Measurements from ENCODE around the gene AGPAT4.
"Not testable (repeated sequence)": the region's sequence is repeated elsewhere in the genome, so short reads cannot be mapped to it uniquely, and the experiment has no call there.

AGPAT4 gene

DNA sequence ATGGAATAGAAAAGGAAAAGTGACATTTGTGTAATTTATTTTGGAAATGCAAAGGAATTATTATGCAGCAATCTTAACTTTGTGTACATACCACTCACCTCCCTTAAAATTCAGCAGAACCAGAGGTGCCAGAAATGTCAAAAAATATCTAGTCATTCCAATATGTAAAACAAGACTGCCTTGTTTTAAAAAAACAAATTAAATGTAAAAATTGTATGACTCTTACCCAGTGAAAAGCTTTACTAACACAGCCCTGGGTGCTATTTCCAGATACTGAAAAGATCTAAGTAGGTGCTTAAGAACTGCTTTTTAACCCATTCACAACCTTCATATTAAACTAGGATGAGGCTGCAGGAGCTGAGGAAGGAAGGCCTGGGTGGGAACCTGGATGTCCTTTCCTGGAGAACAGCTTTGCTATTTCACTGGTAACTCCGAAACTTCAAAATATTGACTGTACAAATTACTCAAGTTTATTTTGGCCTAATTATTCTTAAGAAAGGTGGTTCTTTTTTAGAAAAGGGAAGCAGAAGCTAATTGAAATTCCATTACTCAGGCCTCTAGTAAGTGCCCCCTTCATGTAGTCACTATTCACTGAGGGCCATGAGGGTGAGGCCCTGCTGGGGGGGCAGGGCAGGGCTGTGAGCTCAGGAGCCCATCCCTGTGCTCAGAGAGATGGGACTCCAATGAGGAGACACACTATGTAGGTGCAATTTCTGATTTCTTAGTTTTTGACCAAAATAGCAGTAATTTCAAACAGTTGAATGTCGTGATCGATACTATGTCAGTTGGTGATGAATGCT is 142.7 kb downstream of the AGPAT4 start:
- Histone ChIP-seq H3K27me3 (ENCODE audit: control insufficient read depth, insufficient read depth, low read length) (no peaks in the 10 kb centered on the region), H3K36me3 (ENCODE audit: insufficient read depth, low read length) (peaks cover 23% of the 10 kb centered on the region), H3K4me1 (ENCODE audit: control insufficient read depth, insufficient read depth, low read length) (peaks cover 6% of the 10 kb centered on the region), H3K9ac (ENCODE audit: low read depth, low read length) (no peak overlapping the region), H3K4me3 (ENCODE audit: low read length) (no peak overlapping the region), H3K9me3 (replicated peaks; ENCODE audit: low read length) (no peaks in the 10 kb centered on the region), H3K4me2 (ENCODE audit: low read length) (no peak overlapping the region)

DNA sequence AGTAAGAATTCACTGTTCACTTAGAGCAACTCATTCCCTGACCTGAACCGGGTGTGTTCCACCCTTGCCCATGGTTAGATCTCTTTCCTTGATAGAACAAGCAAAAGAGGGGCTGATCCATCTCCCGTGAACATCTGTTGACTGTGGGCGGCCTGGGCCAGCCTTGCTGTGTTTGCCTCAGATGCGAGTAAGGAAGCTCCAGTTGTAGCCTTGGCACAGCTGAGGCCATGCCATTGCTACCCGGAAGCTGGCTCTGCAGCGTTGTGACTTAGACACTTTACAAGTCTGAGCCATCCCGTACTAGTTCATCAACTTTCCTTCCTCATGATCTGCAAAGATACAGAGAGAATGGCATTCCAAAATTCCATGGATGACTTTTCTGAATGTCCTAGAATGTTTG is 143.3 kb downstream of the AGPAT4 start:
- H3K4me2 ChIP-seq (ENCODE audit: low read length): no peak overlapping the region
- H3K9me3 ChIP-seq (replicated peaks; ENCODE audit: low read length): no peaks in the 10 kb centered on the region
- peaks cover 6% of the 10 kb centered on the region for H3K4me1 ChIP-seq (ENCODE audit: control insufficient read depth, insufficient read depth, low read length)
- no peak overlapping the region for H3K4me3 ChIP-seq (ENCODE audit: low read length)
- no peaks in the 10 kb centered on the region for H3K27me3 ChIP-seq (ENCODE audit: control insufficient read depth, insufficient read depth, low read length)
- H3K9ac ChIP-seq (ENCODE audit: low read depth, low read length): no peak overlapping the region
- peaks cover 23% of the 10 kb centered on the region for H3K36me3 ChIP-seq (ENCODE audit: insufficient read depth, low read length)

DNA sequence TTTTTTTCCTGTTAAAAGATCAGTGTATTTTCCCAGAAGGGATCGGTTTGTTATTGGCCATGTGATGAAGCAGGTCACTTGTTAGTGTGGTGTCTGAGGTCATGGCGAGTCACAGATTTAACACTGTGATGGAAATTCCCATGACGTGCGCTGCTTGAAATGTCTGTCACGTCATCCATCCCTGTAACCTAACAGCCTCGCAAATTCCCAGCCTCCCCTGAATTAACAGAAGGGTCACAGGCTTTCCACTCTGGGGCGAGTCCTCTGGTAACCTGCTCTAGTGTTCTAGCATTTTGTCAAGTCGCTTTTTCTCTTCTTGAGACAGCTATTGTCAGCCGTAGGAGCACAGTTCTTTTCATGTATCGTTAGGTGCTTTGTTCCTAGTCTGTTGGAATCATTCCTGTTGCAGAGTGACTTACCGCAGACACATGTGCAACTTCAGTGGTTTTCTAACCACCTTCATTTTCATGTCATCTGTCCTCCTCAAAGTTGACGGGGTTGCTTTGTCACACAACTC is 145.1 kb downstream of the AGPAT4 start:
- H3K9me3 ChIP-seq (replicated peaks; ENCODE audit: low read length): no peaks in the 10 kb centered on the region
- no peak overlapping the region for H3K4me2 ChIP-seq (ENCODE audit: low read length)
- H3K4me1 ChIP-seq (ENCODE audit: control insufficient read depth, insufficient read depth, low read length): peaks cover 6% of the 10 kb centered on the region
- no peak overlapping the region for H3K4me3 ChIP-seq (ENCODE audit: low read length)
- H3K27me3 ChIP-seq (ENCODE audit: control insufficient read depth, insufficient read depth, low read length): no peaks in the 10 kb centered on the region
- no peak overlapping the region for H3K9ac ChIP-seq (ENCODE audit: low read depth, low read length)
- H3K36me3 ChIP-seq (ENCODE audit: insufficient read depth, low read length): peaks cover 19% of the 10 kb centered on the region

DNA sequence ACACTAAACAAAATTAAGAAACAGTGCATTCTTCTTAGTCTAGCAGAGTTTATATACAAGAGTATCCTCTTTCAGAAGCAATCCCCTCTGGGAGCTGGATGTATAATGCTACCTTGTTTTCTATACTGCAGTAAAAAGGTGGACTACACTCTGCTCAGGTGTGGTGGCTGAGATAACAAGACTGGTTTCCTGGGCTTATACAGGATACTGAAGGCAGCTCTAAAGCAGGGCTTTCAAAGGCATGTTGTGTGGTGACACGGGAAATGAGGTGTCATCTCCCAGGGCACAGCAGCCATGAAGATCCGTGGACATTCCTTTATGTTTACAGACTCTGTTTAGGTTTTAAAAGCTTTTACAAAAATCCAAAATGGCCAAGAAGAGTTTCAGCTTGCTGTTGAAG is 145.6 kb downstream of the AGPAT4 start:
- H3K4me3 ChIP-seq (ENCODE audit: low read length): no peak overlapping the region
- peak overlapping the region; percentile 18 for H3K9ac ChIP-seq (ENCODE audit: low read depth, low read length)
- H3K36me3 ChIP-seq (ENCODE audit: insufficient read depth, low read length): peaks cover 19% of the 10 kb centered on the region
- no peak overlapping the region for H3K4me2 ChIP-seq (ENCODE audit: low read length)
- H3K4me1 ChIP-seq (ENCODE audit: control insufficient read depth, insufficient read depth, low read length): peaks cover 6% of the 10 kb centered on the region
- H3K9me3 ChIP-seq (replicated peaks; ENCODE audit: low read length): no peaks in the 10 kb centered on the region
- H3K27me3 ChIP-seq (ENCODE audit: control insufficient read depth, insufficient read depth, low read length): no peaks in the 10 kb centered on the region

DNA sequence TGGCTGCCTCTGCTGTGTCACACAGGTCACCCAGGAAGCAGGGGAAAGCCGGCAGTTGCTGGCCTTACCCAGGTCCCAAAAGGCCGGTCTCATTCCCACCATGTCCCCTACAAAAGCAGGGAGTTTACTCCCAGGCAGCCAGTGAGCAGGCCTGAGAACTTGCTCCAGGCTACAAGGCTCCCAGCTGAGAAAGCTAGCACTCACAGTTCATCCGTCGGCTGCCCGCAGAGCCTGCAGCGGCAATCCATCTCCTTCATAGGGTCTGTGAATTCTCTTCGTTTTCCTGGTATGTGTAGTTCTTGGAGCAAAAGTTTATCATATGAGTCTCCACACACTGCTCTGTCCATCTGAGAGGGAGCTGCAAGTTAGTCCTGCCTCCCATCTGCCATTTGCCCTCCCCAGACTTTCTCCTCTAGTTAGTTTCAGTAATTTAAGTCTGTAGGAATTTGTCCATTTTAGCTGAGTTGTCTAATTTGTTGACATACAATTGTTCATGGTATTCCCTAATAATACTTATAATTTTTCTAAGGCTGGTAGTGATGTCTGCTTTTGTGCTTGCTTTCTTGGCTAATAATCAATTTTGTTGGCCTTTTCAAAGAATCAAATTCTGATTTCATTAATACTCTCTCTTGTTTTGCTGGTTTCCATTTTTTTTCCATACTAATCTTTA is 146.7 kb downstream of the AGPAT4 start:
- Histone ChIP-seq H3K9me3 (replicated peaks; ENCODE audit: low read length) (no peaks in the 10 kb centered on the region), H3K4me2 (ENCODE audit: low read length) (no peak overlapping the region), H3K9ac (ENCODE audit: low read depth, low read length) (no peak overlapping the region), H3K27me3 (ENCODE audit: control insufficient read depth, insufficient read depth, low read length) (no peaks in the 10 kb centered on the region), H3K4me3 (ENCODE audit: low read length) (no peak overlapping the region), H3K4me1 (ENCODE audit: control insufficient read depth, insufficient read depth, low read length) (peaks cover 6% of the 10 kb centered on the region), H3K36me3 (ENCODE audit: insufficient read depth, low read length) (peaks cover 16% of the 10 kb centered on the region)

DNA sequence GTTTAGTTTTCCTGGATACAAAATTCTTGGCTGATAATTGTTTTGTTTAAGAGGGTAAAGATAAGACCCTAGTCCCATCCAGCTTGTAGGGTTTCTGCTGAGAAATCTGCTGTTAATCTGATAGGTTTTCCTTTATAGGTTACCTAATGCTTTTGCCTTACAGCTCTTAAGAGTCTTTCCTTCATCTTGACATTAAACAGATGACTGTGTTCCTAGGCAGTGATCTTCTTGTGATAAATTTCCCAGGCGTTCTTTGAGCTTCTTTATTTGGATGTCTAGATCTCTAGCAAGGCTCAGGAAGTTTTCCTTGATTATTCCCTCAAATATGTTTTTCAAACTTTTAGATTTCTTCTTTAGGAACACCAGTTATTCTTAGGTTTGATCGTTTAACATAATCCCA is 148.3 kb downstream of the AGPAT4 start:
- H3K27me3 ChIP-seq (ENCODE audit: control insufficient read depth, insufficient read depth, low read length): no peaks in the 10 kb centered on the region
- no peaks in the 10 kb centered on the region for H3K9me3 ChIP-seq (replicated peaks; ENCODE audit: low read length)

DNA sequence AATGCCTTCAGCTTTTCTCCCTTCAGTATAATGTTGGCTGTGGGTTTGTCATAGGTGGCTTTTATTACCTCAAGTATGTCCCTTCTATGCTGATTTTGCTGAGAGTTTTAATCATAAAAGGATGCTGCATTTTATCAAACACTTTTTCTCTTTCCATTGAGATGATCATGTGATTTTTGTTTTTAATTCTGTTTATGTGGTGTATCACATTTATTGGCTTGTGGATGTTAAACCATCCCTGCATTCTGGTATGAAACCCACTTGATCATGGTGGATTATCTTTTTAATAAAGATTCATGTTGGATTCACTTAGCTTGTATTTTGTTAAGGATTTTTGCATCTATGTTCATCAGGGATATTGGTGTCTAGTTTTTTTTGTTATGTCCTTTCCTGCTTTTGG is 150.5 kb downstream of the AGPAT4 start:
- H3K9me3 ChIP-seq (replicated peaks; ENCODE audit: low read length); H3K4me1 ChIP-seq (ENCODE audit: control insufficient read depth, insufficient read depth, low read length); H3K4me2 ChIP-seq (ENCODE audit: low read length); H3K9ac ChIP-seq (ENCODE audit: low read depth, low read length); H3K4me3 ChIP-seq (ENCODE audit: low read length); H3K27me3 ChIP-seq (ENCODE audit: control insufficient read depth, insufficient read depth, low read length): not testable (repeated sequence)
- H3K36me3 ChIP-seq (ENCODE audit: insufficient read depth, low read length): peaks cover 17% of the 10 kb centered on the region

More for the DNA sequence above, 148.3 kb downstream of the AGPAT4 start:
- Histone ChIP-seq H3K4me2 (ENCODE audit: low read length) (no peak overlapping the region), H3K9ac (ENCODE audit: low read depth, low read length) (no peak overlapping the region), H3K4me1 (ENCODE audit: control insufficient read depth, insufficient read depth, low read length) (peaks cover 6% of the 10 kb centered on the region), H3K4me3 (ENCODE audit: low read length) (no peak overlapping the region), H3K36me3 (ENCODE audit: insufficient read depth, low read length) (peaks cover 18% of the 10 kb centered on the region)

DNA sequence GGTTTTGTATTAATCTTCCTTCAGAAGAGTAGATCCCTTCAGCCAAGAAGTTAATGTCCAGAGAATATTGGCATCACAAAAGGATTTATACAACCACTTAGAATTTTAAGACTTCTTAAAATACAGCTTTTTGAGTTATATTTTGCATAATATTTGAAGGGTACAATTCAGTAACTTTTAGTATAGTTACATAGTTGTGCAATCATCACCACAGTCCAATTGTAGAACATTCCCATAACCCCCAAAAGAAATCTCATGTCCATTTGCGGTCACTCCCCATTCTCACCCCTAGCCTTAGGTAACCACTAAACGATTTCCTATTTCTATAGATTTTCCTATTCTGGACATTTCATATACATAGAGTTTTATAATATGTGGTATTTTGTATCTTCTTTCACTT is 155.9 kb downstream of the AGPAT4 start:
- Histone ChIP-seq H3K4me1 (ENCODE audit: control insufficient read depth, insufficient read depth, low read length) (no peaks in the 10 kb centered on the region), H3K4me2 (ENCODE audit: low read length) (no peak overlapping the region), H3K27me3 (ENCODE audit: control insufficient read depth, insufficient read depth, low read length) (no peaks in the 10 kb centered on the region), H3K36me3 (ENCODE audit: insufficient read depth, low read length) (peaks cover 38% of the 10 kb centered on the region), H3K9me3 (replicated peaks; ENCODE audit: low read length) (no peaks in the 10 kb centered on the region), H3K9ac (ENCODE audit: low read depth, low read length) (no peak overlapping the region), H3K4me3 (ENCODE audit: low read length) (no peak overlapping the region)

DNA sequence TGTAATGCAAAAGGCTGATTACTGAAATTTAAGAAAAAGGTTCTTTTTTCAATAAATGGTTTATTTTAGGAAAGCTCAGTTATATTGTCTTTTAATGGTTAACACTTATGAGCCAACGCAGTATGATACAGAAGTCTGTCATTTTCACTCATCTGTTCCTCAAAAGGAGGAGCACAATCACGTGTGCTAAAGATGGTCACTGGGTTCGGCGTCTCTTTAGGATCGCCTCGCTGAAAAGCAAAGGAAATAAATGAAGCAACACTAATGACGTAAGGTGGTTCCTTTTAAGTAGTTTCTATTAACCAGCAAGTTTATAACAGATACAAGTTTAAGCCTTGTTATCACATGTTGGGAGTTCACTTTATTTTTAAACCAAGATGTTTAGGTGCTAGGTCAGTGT is 156.6 kb downstream of the AGPAT4 start:
- Histone ChIP-seq H3K4me1 (ENCODE audit: control insufficient read depth, insufficient read depth, low read length) (no peaks in the 10 kb centered on the region), H3K27me3 (ENCODE audit: control insufficient read depth, insufficient read depth, low read length) (no peaks in the 10 kb centered on the region), H3K36me3 (ENCODE audit: insufficient read depth, low read length) (peaks cover 44% of the 10 kb centered on the region), H3K4me2 (ENCODE audit: low read length) (no peak overlapping the region), H3K9ac (ENCODE audit: low read depth, low read length) (no peak overlapping the region), H3K4me3 (ENCODE audit: low read length) (no peak overlapping the region), H3K9me3 (replicated peaks; ENCODE audit: low read length) (no peaks in the 10 kb centered on the region)

DNA sequence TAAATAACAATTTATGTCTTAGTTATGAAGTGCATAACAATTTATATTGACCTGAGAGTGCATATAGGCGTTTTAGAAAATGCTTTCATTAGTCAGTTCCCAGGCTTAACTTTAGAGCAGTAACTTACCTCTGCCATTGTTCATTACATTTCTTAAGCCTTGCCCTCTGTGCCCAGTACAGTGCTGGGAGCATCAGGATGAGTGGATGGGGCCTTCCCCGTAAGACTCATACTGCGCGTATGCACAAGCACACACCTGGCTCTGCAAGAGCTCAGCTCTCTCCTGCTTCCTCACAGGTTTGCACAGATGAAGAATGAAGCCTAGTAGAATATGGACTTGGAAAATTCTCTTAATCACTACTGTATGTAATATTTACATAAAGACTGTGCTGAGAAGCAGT is 157.3 kb downstream of the AGPAT4 start:
- H3K4me3 ChIP-seq (ENCODE audit: low read length): no peak overlapping the region
- peaks cover 51% of the 10 kb centered on the region for H3K36me3 ChIP-seq (ENCODE audit: insufficient read depth, low read length)
- H3K9ac ChIP-seq (ENCODE audit: low read depth, low read length): no peak overlapping the region
- H3K9me3 ChIP-seq (replicated peaks; ENCODE audit: low read length): no peaks in the 10 kb centered on the region
- H3K4me2 ChIP-seq (ENCODE audit: low read length): no peak overlapping the region
- no peaks in the 10 kb centered on the region for H3K27me3 ChIP-seq (ENCODE audit: control insufficient read depth, insufficient read depth, low read length)
- H3K4me1 ChIP-seq (ENCODE audit: control insufficient read depth, insufficient read depth, low read length): no peaks in the 10 kb centered on the region

DNA sequence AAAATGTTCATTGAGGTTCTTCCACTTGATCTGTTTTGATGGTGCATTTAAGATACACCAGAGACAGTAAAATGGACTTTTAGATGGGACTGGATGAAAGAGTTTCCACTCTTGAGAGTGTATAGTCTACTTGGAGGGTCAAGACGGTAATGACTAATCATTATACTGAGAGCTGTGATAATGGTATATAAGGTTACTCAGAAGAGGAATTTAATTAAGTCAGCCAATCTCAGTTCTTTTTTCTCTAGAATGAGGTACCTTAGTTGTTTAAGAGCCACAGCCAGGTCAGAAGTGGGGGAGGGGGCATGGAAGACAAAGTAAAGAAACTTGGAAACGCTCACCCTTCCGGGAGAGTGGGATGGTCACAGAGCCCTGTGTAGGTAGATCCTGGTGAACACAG is 158.4 kb downstream of the AGPAT4 start:
- no peak overlapping the region for H3K9ac ChIP-seq (ENCODE audit: low read depth, low read length)
- H3K4me1 ChIP-seq (ENCODE audit: control insufficient read depth, insufficient read depth, low read length): no peaks in the 10 kb centered on the region
- no peak overlapping the region for H3K4me3 ChIP-seq (ENCODE audit: low read length)
- peaks cover 59% of the 10 kb centered on the region for H3K36me3 ChIP-seq (ENCODE audit: insufficient read depth, low read length)
- H3K27me3 ChIP-seq (ENCODE audit: control insufficient read depth, insufficient read depth, low read length): no peaks in the 10 kb centered on the region
- no peaks in the 10 kb centered on the region for H3K9me3 ChIP-seq (replicated peaks; ENCODE audit: low read length)
- H3K4me2 ChIP-seq (ENCODE audit: low read length): no peak overlapping the region

DNA sequence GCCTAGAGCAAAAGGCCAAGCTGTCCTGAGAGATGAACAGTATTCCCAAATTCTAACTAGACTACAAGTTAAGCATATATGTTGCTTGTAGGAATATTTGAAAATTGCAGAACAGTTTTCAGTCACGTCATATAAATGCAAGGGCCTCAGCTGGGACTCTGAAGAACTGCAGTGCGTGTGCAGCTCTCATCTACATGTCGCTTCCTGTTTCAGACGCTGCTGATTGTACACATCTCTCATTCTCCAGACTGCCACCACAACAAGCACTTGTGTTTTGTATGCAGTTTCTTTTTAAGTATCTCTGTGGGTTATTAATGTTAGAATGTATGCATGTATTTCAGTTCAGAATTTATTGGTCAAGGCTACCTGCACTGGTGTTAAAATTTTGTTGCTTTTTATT is 162.6 kb downstream of the AGPAT4 start:
- H3K9ac ChIP-seq (ENCODE audit: low read depth, low read length): no peak overlapping the region
- no peak overlapping the region for H3K4me2 ChIP-seq (ENCODE audit: low read length)
- H3K36me3 ChIP-seq (ENCODE audit: insufficient read depth, low read length): peaks cover 72% of the 10 kb centered on the region
- no peaks in the 10 kb centered on the region for H3K27me3 ChIP-seq (ENCODE audit: control insufficient read depth, insufficient read depth, low read length)
- peaks cover 11% of the 10 kb centered on the region for H3K4me1 ChIP-seq (ENCODE audit: control insufficient read depth, insufficient read depth, low read length)
- H3K9me3 ChIP-seq (replicated peaks; ENCODE audit: low read length): no peaks in the 10 kb centered on the region
- H3K4me3 ChIP-seq (ENCODE audit: low read length): no peak overlapping the region
